ENCODE data around the gene DPYSL5. TPM values are rescaled to one million over a fixed set of nuclear protein-coding genes. Genes with fewer than 3 reads are reported as not detected.

The DPYSL5 gene
- total RNA-seq, 2 experiments from 2014 or later = not detected

GRCh38 chr2:26849056-26849999 lies 1.4 kb downstream of the DPYSL5 start:
- H3K36me3 Mint-ChIP-seq = no peaks in the 10 kb centered on the region
- ATAC-seq (no peak), DNase-seq (no peak)
- H3K9me3 Mint-ChIP-seq (ENCODE audit: low read depth) = no peaks in the 10 kb centered on the region
- peaks cover 72% of the 10 kb centered on the region for H3K27me3 Mint-ChIP-seq
- CTCF ChIA-PET = interaction anchor here (0.6 to 5.5 kb wide), 5 partner anchors 73 to 705 kb away, joined by 3 to 82 read pairs (median 4); partner anchors contain the start of gene SLC35F6
- no peak overlapping the region for H3K27ac Mint-ChIP-seq
- no peak overlapping the region for H3K4me3 Mint-ChIP-seq
- peaks cover 10% of the 10 kb centered on the region for H3K4me1 Mint-ChIP-seq

GRCh38 chr2:26850000-26850431 lies 2.1 kb downstream of the DPYSL5 start:
- Mint-ChIP-seq H3K27me3 (peaks cover 69% of the 10 kb centered on the region), H3K4me1 (peaks cover 11% of the 10 kb centered on the region), H3K36me3 (no peaks in the 10 kb centered on the region), H3K9me3 (ENCODE audit: low read depth) (no peaks in the 10 kb centered on the region), H3K27ac (no peak overlapping the region), H3K4me3 (no peak overlapping the region)
- CTCF ChIA-PET = interaction anchor here (0.6 to 5.5 kb wide), 5 partner anchors 72 to 705 kb away, joined by 3 to 82 read pairs (median 4); partner anchors contain the start of gene SLC35F6
- DNase-seq (no peak), ATAC-seq (no peak)

GRCh38 chr2:26850505-26850904 lies 2.6 kb downstream of the DPYSL5 start:
- no peaks in the 10 kb centered on the region for H3K36me3 Mint-ChIP-seq
- CTCF ChIA-PET = interaction anchor here (5.5 kb wide), 2 partner anchors 72 to 92 kb away, joined by 45 to 82 read pairs; no protein-coding TSS in a partner anchor
- peaks cover 11% of the 10 kb centered on the region for H3K4me1 Mint-ChIP-seq
- peaks cover 68% of the 10 kb centered on the region for H3K27me3 Mint-ChIP-seq
- no peaks in the 10 kb centered on the region for H3K9me3 Mint-ChIP-seq (ENCODE audit: low read depth)
- no peak overlapping the region for H3K4me3 Mint-ChIP-seq
- DNase-seq = no peak
- no peak for ATAC-seq
- H3K27ac Mint-ChIP-seq = no peak overlapping the region

GRCh38 chr2:26852405-26853306 lies 4.7 kb downstream of the DPYSL5 start:
- H3K36me3 Mint-ChIP-seq = no peaks in the 10 kb centered on the region
- ATAC-seq (no peak), DNase-seq (no peak)
- H3K27me3 Mint-ChIP-seq = peaks cover 60% of the 10 kb centered on the region
- no peaks in the 10 kb centered on the region for H3K9me3 Mint-ChIP-seq (ENCODE audit: low read depth)
- CTCF ChIA-PET = interaction anchor here (0.8 to 2.8 kb wide), 2 partner anchors 69 to 90 kb away, joined by 3 to 10 read pairs; no protein-coding TSS in a partner anchor
- peaks cover 7% of the 10 kb centered on the region for H3K4me1 Mint-ChIP-seq
- no peak overlapping the region for H3K4me3 Mint-ChIP-seq
- no peak overlapping the region for H3K27ac Mint-ChIP-seq

- H3K27ac Mint-ChIP-seq = no peak overlapping the region
- no peaks in the 10 kb centered on the region for H3K36me3 Mint-ChIP-seq
- ATAC-seq = no peak
- DNase-seq = no peak
- H3K4me3 Mint-ChIP-seq = no peak overlapping the region
- H3K27me3 Mint-ChIP-seq = peaks cover 58% of the 10 kb centered on the region
- H3K4me1 Mint-ChIP-seq = peaks cover 7% of the 10 kb centered on the region
- H3K9me3 Mint-ChIP-seq (ENCODE audit: low read depth) = no peaks in the 10 kb centered on the region
- CTCF ChIA-PET = interaction anchor here (0.5 to 2.8 kb wide), 2 partner anchors 64 to 89 kb away, joined by 3 to 10 read pairs; no protein-coding TSS in a partner anchor
These were observed 5.8 kb downstream of the DPYSL5 start for GRCh38 chr2:26853751-26854150.

GRCh38 chr2:26854283-26854827 lies 6.4 kb downstream of the DPYSL5 start:
- H3K27me3 Mint-ChIP-seq = peaks cover 53% of the 10 kb centered on the region
- H3K4me3 Mint-ChIP-seq = no peak overlapping the region
- ATAC-seq (no peak), DNase-seq (no peak)
- CTCF ChIA-PET = no interaction called here
- H3K27ac Mint-ChIP-seq = no peak overlapping the region
- H3K4me1 Mint-ChIP-seq = peaks cover 4% of the 10 kb centered on the region
- no peaks in the 10 kb centered on the region for H3K9me3 Mint-ChIP-seq (ENCODE audit: low read depth)
- no peaks in the 10 kb centered on the region for H3K36me3 Mint-ChIP-seq

GRCh38 chr2:26855466-26855865 lies 7.5 kb downstream of the DPYSL5 start:
- ATAC-seq = no peak
- DNase-seq = no peak
- Mint-ChIP-seq H3K4me1 (peaks cover 3% of the 10 kb centered on the region), H3K4me3 (no peak overlapping the region), H3K36me3 (no peaks in the 10 kb centered on the region), H3K27ac (no peak overlapping the region), H3K27me3 (peaks cover 53% of the 10 kb centered on the region), H3K9me3 (ENCODE audit: low read depth) (no peaks in the 10 kb centered on the region)
- CTCF ChIA-PET = no interaction called here

- peaks cover 39% of the 10 kb centered on the region for H3K27me3 Mint-ChIP-seq
- DNase-seq (no peak), ATAC-seq (no peak)
- no peaks in the 10 kb centered on the region for H3K4me1 Mint-ChIP-seq
- CTCF ChIA-PET = interaction anchor here (1.3 kb wide), 1 partner anchor 125 kb away, joined by 3 read pairs; no protein-coding TSS in a partner anchor
- H3K36me3 Mint-ChIP-seq = no peaks in the 10 kb centered on the region
- no peaks in the 10 kb centered on the region for H3K9me3 Mint-ChIP-seq (ENCODE audit: low read depth)
- no peak overlapping the region for H3K27ac Mint-ChIP-seq
- no peak overlapping the region for H3K4me3 Mint-ChIP-seq
These were observed 11.7 kb downstream of the DPYSL5 start for GRCh38 chr2:26859622-26860021.

GRCh38 chr2:26860211-26860850 lies 12.4 kb downstream of the DPYSL5 start:
- Mint-ChIP-seq H3K4me1 (no peaks in the 10 kb centered on the region), H3K27ac (no peak overlapping the region), H3K27me3 (peaks cover 38% of the 10 kb centered on the region), H3K36me3 (no peaks in the 10 kb centered on the region), H3K4me3 (no peak overlapping the region), H3K9me3 (ENCODE audit: low read depth) (no peaks in the 10 kb centered on the region)
- DNase-seq = no peak
- no peak for ATAC-seq
- CTCF ChIA-PET = interaction anchor here (1.3 to 2.6 kb wide), 2 partner anchors 14 to 124 kb away, joined by 3 to 8 read pairs; no protein-coding TSS in a partner anchor

GRCh38 chr2:26861610-26862224 lies 13.8 kb downstream of the DPYSL5 start:
- Mint-ChIP-seq H3K27ac (no peak overlapping the region), H3K4me3 (no peak overlapping the region), H3K9me3 (ENCODE audit: low read depth) (no peaks in the 10 kb centered on the region), H3K36me3 (no peaks in the 10 kb centered on the region), H3K4me1 (no peaks in the 10 kb centered on the region), H3K27me3 (peaks cover 31% of the 10 kb centered on the region)
- no peak for DNase-seq
- CTCF ChIA-PET = interaction anchor here (2.6 kb wide), 1 partner anchor 16 kb away, joined by 8 read pairs; no protein-coding TSS in a partner anchor
- ATAC-seq = no peak

- ATAC-seq (no peak), DNase-seq (no peak)
- Mint-ChIP-seq H3K4me1 (no peaks in the 10 kb centered on the region), H3K27me3 (peaks cover 37% of the 10 kb centered on the region), H3K36me3 (no peaks in the 10 kb centered on the region), H3K27ac (no peak overlapping the region), H3K9me3 (ENCODE audit: low read depth) (no peaks in the 10 kb centered on the region), H3K4me3 (no peak overlapping the region)
- CTCF ChIA-PET = no interaction called here
These were observed 16.3 kb downstream of the DPYSL5 start for GRCh38 chr2:26864226-26864625.

- ATAC-seq = no peak
- peaks cover 35% of the 10 kb centered on the region for H3K27me3 Mint-ChIP-seq
- no peak overlapping the region for H3K27ac Mint-ChIP-seq
- H3K9me3 Mint-ChIP-seq (ENCODE audit: low read depth) = no peaks in the 10 kb centered on the region
- no peaks in the 10 kb centered on the region for H3K36me3 Mint-ChIP-seq
- DNase-seq = no peak
- H3K4me1 Mint-ChIP-seq = no peaks in the 10 kb centered on the region
- CTCF ChIA-PET = no interaction called here
- H3K4me3 Mint-ChIP-seq = no peak overlapping the region
These were observed 16.7 kb downstream of the DPYSL5 start for GRCh38 chr2:26864646-26865045.
